Spleen (tissue), 7 donors: ENCODE data around the gene SSU72.

Experiments used
- CTCF ChIP-seq, 11 experiments: fragments of 200-600 bp in 7 of 11; fragments of 450-650 bp in 4 of 11; sonication (generic) in 4 of 11; IDR thresholded peaks in 8 of 11; conservative IDR thresholded peaks in 3 of 11; 1 replicate in 7 of 11; 2 replicates in 4 of 11; pipeline versions ENCODE4 v1.4.0 to v1.8.0; 2016 to 2021; ENCODE audit warnings: antibody characterized with exemption in 11 of 11, inconsistent platforms in 4 of 11, mild to moderate bottlenecking in 1 of 11
- POLR2AphosphoS5 ChIP-seq, 3 donors: sonication (generic); formaldehyde crosslinking; IDR thresholded peaks; one replicate each; pipeline ENCODE4 v1.5.1; 2017; ENCODE audit warnings: antibody characterized with exemption in 3 of 3
- donor health status: DM: no; HTN: no; CAD: no; lungs with moderate emphysema.
- donor health status: DM: no; HTN: no; CAD: no.
- donor health status: DM: no; HTN: no; CAD: no.

- TF ChIP-seq CTCF (IDR thresholded peaks at IDR 0.05 in 8 of 11, conservative IDR thresholded peaks at IDR 0.05 in 3 of 11) (no peak), POLR2AphosphoS5 (IDR thresholded peaks at IDR 0.05) (no peak)
These were observed 30.4 kb upstream of the SSU72 start for GRCh38 chr1:1605034-1605591.
